SK-N-SH treated with all-trans-retinoic acid at 6 μM for 48 hours (cell line): ENCODE measurements around the gene EPS8L1.
"Not testable (repeated sequence)": the region's sequence is repeated elsewhere in the genome, so short reads cannot be mapped to it uniquely, and the experiment has no call there.

ENCODE experiments used
- ATAC-seq: fragments of 200-7000 bp; cut with Tn5 transposase; 3 replicates; pipeline ENCODE4 v1.9.1; 2020; ENCODE audit warnings: mild to moderate bottlenecking, moderate library complexity
- ARNTL ChIP-seq: fragments of 450-650 bp; formaldehyde crosslinking; IDR thresholded peaks from 2 replicates; pipeline ENCODE4 v1.5.0; 2020; ENCODE audit warnings: low read depth, mild to moderate bottlenecking, moderate library complexity, borderline replicate concordance
- BACH2 ChIP-seq: fragments of 250-450 bp; sonication (Bioruptor Pico); IDR thresholded peaks from 2 replicates; pipeline ENCODE4 v1.9.0; 2021; ENCODE audit warnings: mild to moderate bottlenecking, borderline replicate concordance
- CSDC2 ChIP-seq: fragments of 250-450 bp; sonication (Bioruptor Pico); IDR thresholded peaks from 2 replicates; pipeline ENCODE4 v1.5.0; 2020; ENCODE audit warnings: mild to moderate bottlenecking, moderate library complexity
- ESRRG ChIP-seq: fragments of 250-450 bp; sonication (Bioruptor Pico); IDR thresholded peaks from 2 replicates; pipeline ENCODE4 v1.6.1; 2021; ENCODE audit warnings: mild to moderate bottlenecking
- GLIS3 ChIP-seq: fragments of 250-450 bp; sonication (Bioruptor Pico); IDR thresholded peaks from 2 replicates; pipeline ENCODE4 v1.5.0; 2020; ENCODE audit warnings: mild to moderate bottlenecking, moderate library complexity
- ISL1 ChIP-seq: fragments of 250-450 bp; sonication (Bioruptor Pico); IDR thresholded peaks from 2 replicates; pipeline ENCODE4 v2.1.2; 2022; ENCODE audit warnings: mild to moderate bottlenecking, moderate library complexity
- OSR1 ChIP-seq: fragments of 250-450 bp; sonication (Bioruptor Pico); IDR thresholded peaks from 2 replicates; pipeline ENCODE4 v1.8.0; 2022; ENCODE audit warnings: moderate library complexity, mild to moderate bottlenecking, inconsistent platforms
- PPARA ChIP-seq: fragments of 250-450 bp; sonication (Bioruptor Pico); IDR thresholded peaks from 2 replicates; pipeline ENCODE4 v1.5.0; 2020; ENCODE audit warnings: mild to moderate bottlenecking, borderline replicate concordance
- RARB ChIP-seq: fragments of 250-450 bp; sonication (Bioruptor Pico); IDR thresholded peaks from 2 replicates; pipeline ENCODE4 v1.8.0; 2021; ENCODE audit warnings: mild to moderate bottlenecking, moderate library complexity
- SNAI2 ChIP-seq: fragments of 250-450 bp; sonication (Bioruptor Pico); IDR thresholded peaks from 2 replicates; pipeline ENCODE4 v1.5.0; 2020; ENCODE audit warnings: mild to moderate bottlenecking, moderate library complexity
- TCF4 ChIP-seq: fragments of 250-450 bp; sonication (Bioruptor Pico); IDR thresholded peaks from 2 replicates; pipeline ENCODE4 v1.8.0; 2021; ENCODE audit warnings: mild to moderate bottlenecking, moderate library complexity, borderline replicate concordance
- TOX ChIP-seq: fragments of 250-450 bp; sonication (Bioruptor Pico); IDR thresholded peaks from 2 replicates; pipeline ENCODE4 v1.8.0; 2021; ENCODE audit warnings: mild to moderate bottlenecking, moderate library complexity, borderline replicate concordance
- ZC3H10 ChIP-seq: fragments of 250-450 bp; sonication (Bioruptor Pico); IDR thresholded peaks from 2 replicates; pipeline ENCODE4 v1.5.1; 2021; ENCODE audit warnings: mild to moderate bottlenecking, moderate library complexity
- ZFP3 ChIP-seq: fragments of 250-450 bp; sonication (Bioruptor Pico); IDR thresholded peaks from 2 replicates; pipeline ENCODE4 v1.5.0; 2020; ENCODE audit warnings: mild to moderate bottlenecking, moderate library complexity
- ZFP30 ChIP-seq: fragments of 450-650 bp; formaldehyde crosslinking; IDR thresholded peaks from 2 replicates; pipeline ENCODE4 v1.5.0; 2022; ENCODE audit warnings: mild to moderate bottlenecking, moderate library complexity
- ZNF565 ChIP-seq: fragments of 450-650 bp; formaldehyde crosslinking; conservative IDR thresholded peaks from 2 replicates; pipeline ENCODE4 v1.5.0; 2020; ENCODE audit warnings: low read depth, mild to moderate bottlenecking, moderate library complexity
- ZNF70 ChIP-seq: fragments of 450-650 bp; formaldehyde crosslinking; IDR thresholded peaks from 2 replicates; pipeline ENCODE4 v1.5.0; 2020; ENCODE audit warnings: mild to moderate bottlenecking, moderate library complexity
- ZNF8 ChIP-seq: fragments of 450-650 bp; formaldehyde crosslinking; IDR thresholded peaks from 2 replicates; pipeline ENCODE4 v1.5.0; 2020; ENCODE audit warnings: mild to moderate bottlenecking, moderate library complexity
- TF ChIP-seq, protein P1 (sequence below): fragments of 250-450 bp; sonication (Bioruptor Pico); IDR thresholded peaks from 2 replicates; pipeline ENCODE4 v1.8.0; 2021; ENCODE audit warnings: low read depth, mild to moderate bottlenecking, moderate library complexity, borderline replicate concordance
- TF ChIP-seq, protein P2 (sequence below): fragments of 250-450 bp; sonication (Bioruptor Pico); IDR thresholded peaks from 2 replicates; pipeline ENCODE4 v1.5.0; 2020; ENCODE audit warnings: mild to moderate bottlenecking, moderate library complexity
- TF ChIP-seq, protein P3 (sequence below): fragments of 250-450 bp; sonication (Bioruptor Pico); IDR thresholded peaks from 2 replicates; pipeline ENCODE4 v1.5.1; 2020; ENCODE audit warnings: low read depth, mild to moderate bottlenecking, moderate library complexity

Gene EPS8L1

DNA sequence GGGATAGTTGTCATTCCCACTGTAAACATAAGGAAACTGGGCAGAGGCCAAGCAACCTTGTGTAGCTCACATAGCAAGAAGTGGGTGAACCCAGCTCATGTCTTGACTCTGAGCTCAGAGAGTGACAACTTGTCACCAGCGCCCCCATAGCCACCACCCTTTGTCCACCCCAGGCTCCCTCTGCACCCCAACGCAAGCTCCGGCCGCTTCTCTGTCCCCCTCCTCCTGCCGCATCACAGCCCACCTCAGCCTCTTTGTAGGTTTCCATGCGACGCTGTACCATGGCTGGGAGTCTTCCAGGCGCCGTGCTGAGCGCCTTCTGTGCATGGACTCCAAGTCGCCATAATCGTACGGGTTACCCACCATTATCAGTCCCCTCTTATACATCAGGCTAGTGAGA, 40.9 kb upstream of the EPS8L1 start:
- ATAC-seq = no peak
- no peak for TF ChIP-seq CSDC2 (CRISPR knock-in tag)
- TF ChIP-seq ZC3H10 (CRISPR knock-in tag) = no peak
- TF ChIP-seq, protein P1, sequence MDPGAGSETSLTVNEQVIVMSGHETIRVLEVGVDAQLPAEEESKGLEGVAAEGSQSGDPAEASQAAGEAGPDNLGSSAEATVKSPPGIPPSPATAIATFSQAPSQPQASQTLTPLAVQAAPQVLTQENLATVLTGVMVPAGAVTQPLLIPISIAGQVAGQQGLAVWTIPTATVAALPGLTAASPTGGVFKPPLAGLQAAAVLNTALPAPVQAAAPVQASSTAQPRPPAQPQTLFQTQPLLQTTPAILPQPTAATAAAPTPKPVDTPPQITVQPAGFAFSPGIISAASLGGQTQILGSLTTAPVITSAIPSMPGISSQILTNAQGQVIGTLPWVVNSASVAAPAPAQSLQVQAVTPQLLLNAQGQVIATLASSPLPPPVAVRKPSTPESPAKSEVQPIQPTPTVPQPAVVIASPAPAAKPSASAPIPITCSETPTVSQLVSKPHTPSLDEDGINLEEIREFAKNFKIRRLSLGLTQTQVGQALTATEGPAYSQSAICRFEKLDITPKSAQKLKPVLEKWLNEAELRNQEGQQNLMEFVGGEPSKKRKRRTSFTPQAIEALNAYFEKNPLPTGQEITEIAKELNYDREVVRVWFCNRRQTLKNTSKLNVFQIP (CRISPR knock-in tag) = no peak
- no peak for TF ChIP-seq ARNTL (CRISPR knock-in tag)
- no peak for TF ChIP-seq ZNF565 (CRISPR knock-in tag)
- TF ChIP-seq, protein P2, sequence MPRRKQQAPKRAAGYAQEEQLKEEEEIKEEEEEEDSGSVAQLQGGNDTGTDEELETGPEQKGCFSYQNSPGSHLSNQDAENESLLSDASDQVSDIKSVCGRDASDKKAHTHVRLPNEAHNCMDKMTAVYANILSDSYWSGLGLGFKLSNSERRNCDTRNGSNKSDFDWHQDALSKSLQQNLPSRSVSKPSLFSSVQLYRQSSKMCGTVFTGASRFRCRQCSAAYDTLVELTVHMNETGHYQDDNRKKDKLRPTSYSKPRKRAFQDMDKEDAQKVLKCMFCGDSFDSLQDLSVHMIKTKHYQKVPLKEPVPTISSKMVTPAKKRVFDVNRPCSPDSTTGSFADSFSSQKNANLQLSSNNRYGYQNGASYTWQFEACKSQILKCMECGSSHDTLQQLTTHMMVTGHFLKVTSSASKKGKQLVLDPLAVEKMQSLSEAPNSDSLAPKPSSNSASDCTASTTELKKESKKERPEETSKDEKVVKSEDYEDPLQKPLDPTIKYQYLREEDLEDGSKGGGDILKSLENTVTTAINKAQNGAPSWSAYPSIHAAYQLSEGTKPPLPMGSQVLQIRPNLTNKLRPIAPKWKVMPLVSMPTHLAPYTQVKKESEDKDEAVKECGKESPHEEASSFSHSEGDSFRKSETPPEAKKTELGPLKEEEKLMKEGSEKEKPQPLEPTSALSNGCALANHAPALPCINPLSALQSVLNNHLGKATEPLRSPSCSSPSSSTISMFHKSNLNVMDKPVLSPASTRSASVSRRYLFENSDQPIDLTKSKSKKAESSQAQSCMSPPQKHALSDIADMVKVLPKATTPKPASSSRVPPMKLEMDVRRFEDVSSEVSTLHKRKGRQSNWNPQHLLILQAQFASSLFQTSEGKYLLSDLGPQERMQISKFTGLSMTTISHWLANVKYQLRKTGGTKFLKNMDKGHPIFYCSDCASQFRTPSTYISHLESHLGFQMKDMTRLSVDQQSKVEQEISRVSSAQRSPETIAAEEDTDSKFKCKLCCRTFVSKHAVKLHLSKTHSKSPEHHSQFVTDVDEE (CRISPR knock-in tag) = no peak
- no peak for TF ChIP-seq SNAI2 (CRISPR knock-in tag)
- no peak for TF ChIP-seq RARB
- no peak for TF ChIP-seq OSR1 (CRISPR knock-in tag)
- no peak for TF ChIP-seq ZFP30 (CRISPR knock-in tag)
- no peak for TF ChIP-seq TOX (CRISPR knock-in tag)
- TF ChIP-seq TCF4 (CRISPR knock-in tag) = no peak
- TF ChIP-seq BACH2 (CRISPR knock-in tag) = no peak
- TF ChIP-seq, protein P3, sequence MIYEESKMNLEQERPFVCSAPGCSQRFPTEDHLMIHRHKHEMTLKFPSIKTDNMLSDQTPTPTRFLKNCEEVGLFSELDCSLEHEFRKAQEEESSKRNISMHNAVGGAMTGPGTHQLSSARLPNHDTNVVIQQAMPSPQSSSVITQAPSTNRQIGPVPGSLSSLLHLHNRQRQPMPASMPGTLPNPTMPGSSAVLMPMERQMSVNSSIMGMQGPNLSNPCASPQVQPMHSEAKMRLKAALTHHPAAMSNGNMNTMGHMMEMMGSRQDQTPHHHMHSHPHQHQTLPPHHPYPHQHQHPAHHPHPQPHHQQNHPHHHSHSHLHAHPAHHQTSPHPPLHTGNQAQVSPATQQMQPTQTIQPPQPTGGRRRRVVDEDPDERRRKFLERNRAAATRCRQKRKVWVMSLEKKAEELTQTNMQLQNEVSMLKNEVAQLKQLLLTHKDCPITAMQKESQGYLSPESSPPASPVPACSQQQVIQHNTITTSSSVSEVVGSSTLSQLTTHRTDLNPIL = no peak
- no peak for TF ChIP-seq ZNF70 (CRISPR knock-in tag)
- no peak for TF ChIP-seq ZNF8

DNA sequence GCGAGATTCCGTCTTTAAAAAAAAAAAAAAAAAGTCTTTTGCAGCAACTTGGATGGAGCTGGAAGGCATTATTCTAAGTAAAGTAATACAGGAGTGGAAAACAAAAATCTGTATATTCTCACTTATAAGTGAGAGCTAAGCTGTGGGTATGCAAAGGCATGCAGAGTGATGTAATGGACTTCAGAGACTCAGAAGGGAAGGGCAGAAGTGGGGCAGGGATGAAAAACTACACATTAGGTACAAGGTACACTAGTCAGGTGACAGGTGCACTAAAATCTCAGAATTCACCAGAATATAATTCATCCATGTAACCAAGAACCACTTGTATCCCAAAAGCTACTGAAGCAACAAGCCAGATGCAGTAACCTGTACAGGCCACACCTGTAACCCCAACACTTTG, 39.6 kb upstream of the EPS8L1 start:
- TF ChIP-seq TOX (CRISPR knock-in tag) (no peak), ESRRG (no peak), RARB (no peak), GLIS3 (CRISPR knock-in tag) (no peak), ZFP3 (CRISPR knock-in tag) (no peak), ISL1 (CRISPR knock-in tag) (no peak), CSDC2 (CRISPR knock-in tag) (no peak), SNAI2 (CRISPR knock-in tag) (no peak), OSR1 (CRISPR knock-in tag) (no peak), ZNF70 (CRISPR knock-in tag) (no peak), ARNTL (CRISPR knock-in tag) (no peak), PPARA (CRISPR knock-in tag) (no peak), ZC3H10 (CRISPR knock-in tag) (no peak), ZFP30 (CRISPR knock-in tag) (no peak), ZNF565 (CRISPR knock-in tag) (no peak), BACH2 (CRISPR knock-in tag) (no peak)
- TF ChIP-seq, protein P2 (CRISPR knock-in tag) = no peak
- TF ChIP-seq, protein P1 (CRISPR knock-in tag) = no peak
- TF ChIP-seq, protein P3 = no peak
- TF ChIP-seq, all 23 proteins: peak for 0
- no peak for ATAC-seq

DNA sequence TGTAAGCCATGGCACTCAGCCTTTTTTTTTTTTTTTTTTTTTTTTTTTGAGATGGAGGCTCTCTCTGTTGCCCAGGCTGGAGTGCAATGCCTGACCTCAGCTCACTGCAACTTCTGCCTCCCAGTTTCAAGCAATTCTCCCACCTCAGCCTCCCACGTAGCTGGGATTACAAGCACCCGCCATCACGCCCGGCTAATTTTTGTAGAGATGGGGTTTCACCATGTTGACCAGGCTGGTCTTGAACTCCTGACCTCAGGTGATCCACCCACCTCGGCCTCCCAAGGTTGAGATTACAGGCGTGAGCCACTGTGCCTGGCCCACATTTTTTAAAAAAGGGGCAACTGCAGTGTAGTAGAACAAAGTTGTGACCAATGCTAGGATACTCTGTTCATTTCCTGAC, 38.1 kb upstream of the EPS8L1 start:
- ATAC-seq = not testable (repeated sequence)

DNA sequence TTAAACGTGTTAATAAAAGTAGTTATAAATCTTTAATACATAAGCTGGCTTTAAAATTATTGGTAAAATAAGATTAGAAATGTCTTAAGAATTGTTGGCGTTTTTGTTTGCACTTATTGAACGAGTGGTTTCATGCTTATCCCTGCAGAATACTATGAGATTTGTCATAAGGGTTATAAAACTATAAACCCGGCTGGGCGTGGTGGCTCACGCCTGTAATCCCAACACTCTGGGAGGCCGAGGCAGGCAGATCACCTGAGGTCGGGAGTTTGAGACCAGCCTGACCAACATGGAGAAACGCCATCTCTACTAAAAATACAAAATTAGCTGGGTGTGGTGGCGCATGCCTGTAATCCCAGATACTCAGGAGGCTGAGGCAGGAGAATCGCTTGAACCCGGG, 35.0 kb upstream of the EPS8L1 start:
- not testable (repeated sequence) for ATAC-seq
